LNCAP (cell line): ENCODE measurements around the gene BYSL.

ENCODE experiments used
- CTCF ChIP-seq: fragments of 450-650 bp; IDR thresholded peaks from 2 replicates; pipeline ENCODE4 v1.5.1; 2017; ENCODE audit warnings: mild to moderate bottlenecking

Gene BYSL

GRCh38 chr6:41896281-41896680 is 25.0 kb upstream of the BYSL start:
- TF ChIP-seq CTCF: no peak

- TF ChIP-seq CTCF: no peak
Observed at GRCh38 chr6:41900861-41901260, 20.4 kb upstream of the BYSL start.

- TF ChIP-seq CTCF: no peak; the same call in 1 of the 2 replicates
Observed at GRCh38 chr6:41901882-41902519, 19.3 kb upstream of the BYSL start.

- TF ChIP-seq CTCF: no peak
Observed at GRCh38 chr6:41909727-41910126, 11.6 kb upstream of the BYSL start.

GRCh38 chr6:41914343-41914742 is 7.0 kb upstream of the BYSL start:
- TF ChIP-seq CTCF: no peak

- TF ChIP-seq CTCF: no peak
Observed at GRCh38 chr6:41914869-41915530, 6.3 kb upstream of the BYSL start.

GRCh38 chr6:41917528-41917927 is 3.8 kb upstream of the BYSL start:
- TF ChIP-seq CTCF: no peak

- TF ChIP-seq CTCF: no peak
Observed at GRCh38 chr6:41921712-41921998, 356 bp downstream of the BYSL start.
